MV-4-11 (cell line): ENCODE data around the gene ANXA10.
"Not testable (repeated sequence)": the region's sequence is repeated elsewhere in the genome, so short reads cannot be mapped to it uniquely, and the experiment has no call there.

Experiments
- DNase-seq: peaks from one replicate; lab custom pipeline; 2025; lab: John Stamatoyannopoulos, UW

Gene ANXA10

DNA sequence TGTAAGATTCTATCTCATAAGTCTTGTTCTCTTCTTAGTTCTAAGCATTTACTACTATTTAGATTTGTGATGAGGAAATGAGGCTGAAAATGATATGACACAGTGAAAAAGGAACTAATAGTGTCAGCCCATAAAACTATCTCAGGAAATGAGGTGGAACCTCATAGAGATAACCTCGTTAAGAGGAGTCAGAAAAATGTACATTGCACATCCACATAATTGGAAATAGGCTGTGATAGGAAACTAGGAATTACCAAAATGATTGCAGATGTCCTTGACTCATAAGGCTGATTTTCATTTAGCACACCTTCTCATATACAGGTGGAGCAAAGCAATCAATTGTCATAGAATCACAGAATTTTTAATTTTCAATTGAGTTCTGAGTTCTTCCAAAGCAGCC, 26.8 kb downstream of the ANXA10 start:
- peak; percentile 4 for DNase-seq

DNA sequence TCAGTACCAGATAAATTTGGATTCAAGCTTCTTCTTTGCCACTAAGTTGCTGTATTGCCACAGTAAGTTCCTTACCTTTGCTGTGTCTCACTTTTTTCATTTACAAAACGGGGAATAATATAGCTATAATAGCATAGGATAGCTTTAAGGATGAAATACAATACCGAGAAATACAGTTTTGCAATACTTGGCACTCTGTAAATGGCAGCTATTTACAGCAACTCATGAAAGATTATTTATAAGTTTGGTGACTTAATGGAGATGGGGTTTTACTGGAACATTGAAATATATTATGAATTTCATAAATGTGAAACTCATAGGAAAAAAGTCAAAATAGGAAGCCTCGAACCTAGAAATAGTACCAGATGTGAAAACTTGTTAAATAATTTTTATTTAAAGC, 27.6 kb downstream of the ANXA10 start:
- no peak for DNase-seq

DNA sequence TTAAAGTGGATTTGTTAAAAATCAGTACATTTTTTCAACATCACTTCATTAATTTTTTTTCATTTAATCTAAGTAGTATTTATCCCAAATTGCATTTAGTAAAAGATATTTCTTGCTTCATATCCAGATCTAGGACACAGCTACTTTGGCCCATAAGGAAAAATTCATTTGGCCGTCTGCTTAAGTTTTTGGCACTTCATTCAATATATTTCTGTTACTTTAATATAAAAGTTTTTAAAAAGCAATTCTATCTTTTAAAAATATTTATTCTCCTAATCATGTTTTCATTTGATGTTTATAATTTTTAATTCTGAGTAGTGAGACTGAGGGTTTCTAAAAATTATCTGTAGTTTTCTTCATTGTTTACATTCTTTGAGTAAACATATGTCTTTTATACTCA, 28.5 kb downstream of the ANXA10 start:
- DNase-seq, result no peak

DNA sequence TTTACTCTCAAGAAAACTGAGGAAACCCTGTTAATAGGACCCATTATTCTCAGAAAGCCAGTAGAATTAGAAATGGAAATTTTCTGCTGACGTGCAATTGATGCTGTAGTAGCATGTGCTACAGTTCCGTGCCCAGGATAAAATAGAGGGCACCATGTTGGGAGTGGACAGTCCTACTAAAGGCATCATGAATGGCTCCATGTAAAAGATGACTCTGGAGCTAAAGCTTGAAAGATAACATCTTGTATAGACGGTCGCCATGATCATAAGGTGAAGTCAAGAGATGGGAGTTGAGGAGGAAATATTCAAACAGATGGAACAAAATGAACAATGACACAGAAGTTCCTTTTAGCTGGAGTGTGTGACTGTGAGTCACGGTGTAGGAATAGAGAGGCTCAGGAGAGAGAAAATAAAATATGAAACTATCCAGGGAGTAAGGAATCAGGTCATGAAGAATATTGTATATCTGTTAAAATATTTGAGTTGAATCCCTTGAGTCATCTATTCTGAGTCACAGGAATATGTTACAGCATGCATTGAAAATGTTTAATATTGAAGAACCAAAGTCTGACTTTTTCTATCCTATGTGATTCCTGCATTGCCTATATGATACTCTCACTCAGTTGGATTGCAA, 31.8 kb downstream of the ANXA10 start:
- DNase-seq, result no peak

DNA sequence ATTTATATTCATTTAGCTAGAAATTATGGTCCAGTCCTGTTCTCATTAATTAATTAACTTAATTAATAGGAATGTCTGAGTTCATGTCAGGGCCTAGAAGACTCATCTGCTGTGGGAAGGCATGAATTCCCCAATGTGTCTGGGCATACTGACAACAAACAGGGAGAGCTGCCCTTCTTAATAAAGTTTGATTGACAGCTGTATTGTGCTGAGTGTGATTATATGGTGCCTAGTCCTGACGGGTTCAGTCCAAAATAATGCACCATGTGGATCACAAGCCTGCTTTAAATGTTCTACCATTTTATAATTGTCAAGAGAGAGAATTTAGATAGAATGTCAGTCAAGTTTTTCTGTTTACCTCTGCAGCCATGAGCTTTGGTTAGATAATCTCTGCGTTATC, 34.6 kb downstream of the ANXA10 start:
- DNase-seq, result no peak

DNA sequence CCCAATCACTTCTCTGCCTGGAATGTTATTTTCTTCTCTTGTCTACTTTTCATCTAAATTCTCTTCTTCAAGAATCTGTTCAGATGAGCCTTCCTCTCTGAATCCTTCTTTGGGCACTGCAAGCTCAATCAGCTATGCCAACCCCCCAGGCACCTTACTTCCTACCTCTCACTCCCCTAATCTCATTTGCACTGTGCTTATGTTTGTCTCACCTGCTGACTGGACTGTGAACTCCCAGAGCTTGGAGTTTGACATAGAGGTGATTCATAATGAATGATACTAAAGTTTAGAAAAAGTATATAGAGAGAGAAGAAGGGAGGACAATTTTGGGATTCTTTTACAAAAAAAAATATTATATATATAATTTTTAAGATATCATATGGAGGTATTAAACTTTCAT, 36.3 kb downstream of the ANXA10 start:
- no peak for DNase-seq

DNA sequence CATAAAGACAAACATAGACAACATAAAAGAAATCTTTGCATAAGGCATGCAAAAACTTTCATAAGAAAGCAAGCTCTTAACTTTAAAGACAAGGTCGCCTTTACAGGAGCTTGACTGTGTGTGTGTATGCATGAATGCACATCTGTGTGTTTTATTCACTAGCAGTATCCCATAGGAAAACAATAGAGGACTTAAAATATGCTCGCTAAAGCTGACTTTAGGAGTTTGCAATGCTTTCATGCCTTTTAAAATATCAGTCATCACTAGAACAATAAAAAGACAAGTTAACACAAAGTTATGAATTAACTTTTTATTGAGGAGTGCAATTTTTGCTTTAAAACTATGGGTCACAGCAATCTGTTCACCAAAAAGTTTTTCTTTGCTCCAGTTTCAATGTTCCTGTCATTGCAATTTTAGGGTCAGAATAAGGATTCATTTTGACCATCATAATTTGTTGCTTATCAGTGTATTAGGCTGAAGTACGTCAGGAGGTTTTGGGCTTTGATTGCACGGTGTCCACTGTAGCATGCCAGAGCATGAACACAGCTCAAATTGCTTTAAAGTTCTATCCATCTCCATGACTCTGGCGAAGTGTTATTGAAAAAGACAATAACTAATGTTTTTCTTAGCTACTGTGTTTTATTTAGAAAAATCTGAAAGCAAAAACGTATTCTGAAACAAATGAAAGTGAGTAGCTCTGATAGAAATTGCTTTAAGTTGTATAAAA, 36.9 kb downstream of the ANXA10 start:
- no peak for DNase-seq

DNA sequence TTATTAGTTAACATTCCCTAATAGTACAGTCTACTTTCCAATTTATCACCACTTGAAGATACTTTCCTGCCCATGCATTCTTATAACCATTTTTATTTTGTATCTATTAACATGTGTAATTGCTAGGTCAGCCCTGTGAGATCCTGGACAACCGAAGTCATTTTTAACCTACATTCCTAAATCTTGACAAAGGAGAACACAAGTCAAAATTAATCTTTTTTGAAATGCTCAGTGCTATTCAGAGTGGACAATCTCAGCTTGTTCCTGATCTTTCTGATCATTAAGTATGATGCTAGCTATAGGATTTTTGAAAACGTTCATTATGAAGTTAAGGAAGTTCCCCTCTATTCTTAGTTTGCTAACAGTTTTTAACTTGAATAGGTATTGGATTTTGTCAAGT, 37.5 kb downstream of the ANXA10 start:
- DNase-seq, result no peak

DNA sequence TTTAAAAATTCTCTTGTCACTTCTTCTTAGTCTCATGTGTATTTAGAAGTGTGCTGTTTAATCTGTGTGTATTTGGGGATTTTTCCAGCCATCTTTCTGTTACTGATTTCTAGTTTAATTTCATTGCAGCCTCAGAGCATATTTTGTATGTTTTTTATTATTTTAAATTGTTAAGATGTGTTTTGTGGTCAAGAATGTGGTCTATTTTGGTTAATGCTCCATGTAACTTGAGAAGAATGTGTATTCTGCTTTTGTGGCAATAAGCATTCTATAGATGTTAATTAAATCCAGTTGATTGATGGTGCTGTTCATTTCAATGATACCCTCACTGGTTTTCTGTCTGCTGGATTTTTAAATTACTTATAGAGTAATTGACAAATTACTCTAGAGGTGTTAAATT, 38.9 kb downstream of the ANXA10 start:
- no peak for DNase-seq

DNA sequence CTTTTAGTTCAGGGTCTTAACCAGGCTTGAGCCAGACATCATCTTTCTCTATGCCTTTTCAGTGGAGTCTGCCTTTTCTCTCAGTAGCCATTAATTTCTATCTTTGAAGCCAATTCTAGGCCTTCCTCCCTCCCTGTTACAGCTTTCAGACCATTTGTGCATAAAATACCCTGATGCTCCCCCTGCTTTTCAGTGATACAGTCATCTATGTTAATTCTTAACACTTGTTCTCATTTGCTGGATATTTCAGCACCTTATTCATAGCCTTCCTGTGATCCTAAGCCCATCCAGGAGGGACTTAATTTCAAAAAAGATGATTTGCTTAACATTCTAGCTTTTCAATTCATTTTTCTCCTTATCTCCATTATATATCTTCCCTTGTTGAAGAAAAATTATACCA, 42.3 kb downstream of the ANXA10 start:
- DNase-seq, result no peak

DNA sequence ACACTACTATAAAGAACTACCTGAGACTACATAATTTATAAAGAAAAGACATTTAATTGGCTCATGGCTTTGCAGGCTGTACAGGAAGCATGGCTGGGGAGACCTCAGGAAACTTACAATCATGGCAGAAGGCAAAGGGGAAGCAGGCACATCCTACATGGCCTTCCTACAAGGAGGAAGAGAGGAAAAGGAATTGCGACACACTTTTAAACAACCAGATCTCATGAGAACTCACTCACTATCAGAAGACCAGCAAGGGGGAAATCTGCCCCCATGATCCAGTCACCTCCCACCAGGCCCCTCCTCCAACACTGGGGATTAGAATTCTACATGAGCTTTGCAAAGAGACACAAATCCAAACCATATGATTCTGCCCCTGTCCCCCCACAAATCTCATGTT, 43.5 kb downstream of the ANXA10 start:
- DNase-seq, result not testable (repeated sequence)

DNA sequence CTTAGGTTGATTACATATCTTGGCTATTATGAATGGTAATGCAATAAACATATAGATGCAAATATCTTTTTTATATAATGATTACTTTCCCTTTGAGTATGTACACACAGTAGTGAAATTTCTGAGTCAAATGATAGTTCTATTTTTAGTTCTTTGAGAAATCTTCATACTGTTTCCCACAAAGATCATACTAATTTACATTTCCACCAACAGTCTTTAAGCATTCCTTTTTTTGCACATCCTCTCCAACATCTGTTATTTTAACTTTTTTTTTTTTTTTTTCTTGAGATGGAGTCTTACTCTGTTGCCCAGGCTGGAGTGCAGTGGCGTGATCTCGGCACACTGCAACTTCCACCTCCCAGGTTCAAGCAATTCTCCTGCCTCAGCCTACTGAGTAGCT, 45.4 kb downstream of the ANXA10 start:
- DNase-seq, result not testable (repeated sequence)

DNA sequence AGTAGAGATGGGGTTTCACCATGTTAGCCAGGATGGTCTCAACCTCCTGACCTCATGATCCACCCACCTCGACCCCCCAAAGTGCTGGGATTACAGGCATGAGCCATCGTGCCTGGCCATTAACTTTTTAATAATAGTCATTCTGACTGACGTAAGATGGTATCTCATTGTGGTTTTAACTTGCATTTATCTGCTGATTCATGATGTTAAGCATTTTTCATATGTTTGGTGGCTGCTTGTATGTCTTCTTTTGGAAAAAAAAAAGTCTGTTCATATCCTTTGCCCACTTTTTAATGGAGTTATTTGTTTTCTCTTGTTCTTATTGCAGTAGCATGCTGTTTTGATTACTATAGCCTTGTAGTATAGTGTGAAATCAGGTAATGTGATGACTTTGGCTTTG, 45.8 kb downstream of the ANXA10 start:
- no peak for DNase-seq

DNA sequence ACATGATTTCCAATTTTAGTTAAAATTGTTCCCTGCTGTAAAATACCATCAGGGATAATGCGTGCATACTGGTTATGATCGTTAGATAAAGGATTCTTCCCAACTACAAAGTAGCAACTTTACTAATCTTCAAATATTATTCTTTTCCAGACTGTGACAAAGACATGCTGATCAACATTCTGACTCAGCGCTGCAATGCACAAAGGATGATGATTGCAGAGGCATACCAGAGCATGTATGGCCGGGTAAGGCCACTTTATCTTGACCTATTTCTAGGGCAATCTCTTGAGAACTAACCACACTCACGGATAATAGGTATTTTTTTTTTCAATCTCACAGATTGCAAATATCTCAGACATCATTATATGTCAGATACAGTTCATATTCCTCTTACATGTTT, 47.0 kb downstream of the ANXA10 start:
- DNase-seq, result no peak

DNA sequence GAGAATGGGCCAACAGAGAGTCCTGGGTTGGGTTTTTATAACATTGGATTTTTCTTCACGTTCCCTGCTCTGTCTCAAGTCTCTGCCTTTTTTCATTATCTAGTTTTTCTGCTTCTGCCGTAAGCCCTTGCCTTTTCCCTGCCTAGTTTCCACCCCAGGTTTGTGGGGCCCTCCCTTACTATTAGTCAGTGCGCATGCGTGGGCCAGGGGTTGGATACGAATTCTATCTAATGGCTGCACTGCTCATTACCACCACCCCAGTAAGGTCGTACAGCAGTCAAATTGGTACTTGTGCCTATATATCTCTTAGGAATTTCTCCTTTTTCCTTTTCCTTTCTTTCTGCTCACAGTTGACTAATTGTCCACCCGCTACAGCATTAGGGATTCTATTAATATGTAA, 49.4 kb downstream of the ANXA10 start:
- no peak for DNase-seq

DNA sequence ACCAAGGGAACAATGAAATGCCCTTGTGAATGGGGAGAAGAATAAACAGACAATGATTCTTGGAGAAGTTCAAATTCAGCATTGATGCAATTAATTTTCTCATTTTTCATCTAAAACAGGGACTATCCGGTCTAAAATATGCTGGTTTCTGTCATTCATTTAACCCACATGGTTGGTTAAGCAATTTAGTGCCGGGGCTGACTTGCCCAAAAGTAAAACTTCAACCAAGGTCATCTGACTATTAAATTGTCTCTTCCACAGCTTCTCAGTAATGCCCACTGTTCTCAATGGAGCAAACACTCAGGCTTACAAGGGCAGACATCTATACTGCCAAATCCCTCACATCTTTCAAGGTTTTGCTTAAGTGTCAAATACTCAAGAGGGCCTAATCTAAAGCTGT, 51.3 kb downstream of the ANXA10 start:
- DNase-seq, result no peak

DNA sequence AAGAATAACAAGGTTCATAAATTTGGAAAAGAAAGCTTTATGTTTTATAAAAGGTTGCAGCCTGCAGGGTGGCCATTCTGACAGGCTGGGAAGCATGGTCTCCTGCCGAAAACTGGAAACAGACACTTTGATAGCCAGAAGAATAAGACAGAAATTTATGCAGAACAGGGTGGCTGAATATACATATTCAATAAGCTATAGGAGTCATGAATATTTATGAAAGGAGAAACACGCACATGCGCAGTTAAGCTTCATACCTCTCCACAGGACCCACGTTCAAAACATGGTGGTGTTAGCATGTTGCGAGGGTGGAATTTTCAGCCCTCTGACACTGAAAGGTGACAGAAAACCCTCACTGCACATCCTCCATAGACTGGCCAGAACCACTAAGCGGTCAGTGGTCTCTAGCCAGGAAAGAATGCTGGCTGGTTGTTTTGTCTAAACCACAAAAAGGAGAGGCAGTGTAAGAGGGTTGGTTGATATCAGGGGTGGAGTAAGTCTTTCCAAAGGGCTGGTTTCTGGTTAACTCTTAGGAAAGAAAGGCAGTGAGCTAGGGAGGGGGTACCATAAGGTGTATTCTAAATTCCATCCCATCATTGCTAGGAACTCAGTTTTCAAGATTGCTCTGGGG, 58.2 kb downstream of the ANXA10 start:
- DNase-seq, result no peak

DNA sequence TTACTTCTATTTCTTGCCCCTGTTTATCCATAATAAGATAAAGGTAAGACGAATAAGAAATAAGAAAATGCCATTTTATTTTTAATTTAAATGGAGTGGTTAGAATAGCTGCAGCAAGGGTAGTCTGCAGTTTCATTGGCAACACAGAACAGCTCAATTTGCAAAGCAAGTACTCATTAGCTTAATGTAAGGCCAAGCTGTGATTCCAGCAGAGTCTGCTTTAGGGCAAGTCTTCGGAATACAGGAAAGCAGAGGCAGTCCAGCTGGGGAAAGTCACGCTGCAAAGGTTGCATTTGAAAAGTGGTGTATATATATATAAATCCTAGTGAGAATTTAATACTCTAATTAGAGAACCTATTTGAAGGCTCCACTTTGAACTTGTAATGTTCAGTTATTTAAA, 59.0 kb downstream of the ANXA10 start:
- no peak for DNase-seq

DNA sequence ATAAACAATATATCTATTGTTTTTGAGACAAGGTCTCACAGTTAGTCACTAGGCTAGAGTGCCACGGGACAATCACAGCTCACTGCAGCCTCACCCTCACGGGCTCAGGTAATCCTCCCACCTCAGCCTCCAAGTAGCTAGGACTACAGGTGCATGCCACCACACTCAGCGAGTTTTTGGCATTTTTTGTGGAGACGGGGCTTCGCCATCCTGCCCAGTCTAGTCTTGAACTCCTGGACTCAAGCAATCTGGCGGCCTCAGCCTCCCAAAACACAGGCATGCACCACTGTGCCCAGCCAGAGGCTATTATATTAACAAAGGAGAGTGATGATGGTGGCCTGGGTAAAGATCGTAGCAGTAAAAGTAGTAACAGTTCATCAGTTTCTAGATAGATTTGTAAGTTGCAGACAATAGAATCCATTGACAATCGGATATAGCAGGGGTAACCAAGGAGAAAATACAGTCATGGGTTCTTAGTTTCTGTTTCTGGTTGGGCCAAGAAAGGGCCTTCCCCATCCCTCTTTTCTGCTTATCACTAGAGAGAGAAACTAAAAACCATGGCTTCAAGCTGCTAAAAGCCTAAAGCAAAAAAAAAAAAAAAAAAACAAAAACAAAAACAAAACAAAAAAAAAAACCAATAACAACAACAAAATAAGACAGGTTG, 60.6 kb downstream of the ANXA10 start:
- no peak for DNase-seq

DNA sequence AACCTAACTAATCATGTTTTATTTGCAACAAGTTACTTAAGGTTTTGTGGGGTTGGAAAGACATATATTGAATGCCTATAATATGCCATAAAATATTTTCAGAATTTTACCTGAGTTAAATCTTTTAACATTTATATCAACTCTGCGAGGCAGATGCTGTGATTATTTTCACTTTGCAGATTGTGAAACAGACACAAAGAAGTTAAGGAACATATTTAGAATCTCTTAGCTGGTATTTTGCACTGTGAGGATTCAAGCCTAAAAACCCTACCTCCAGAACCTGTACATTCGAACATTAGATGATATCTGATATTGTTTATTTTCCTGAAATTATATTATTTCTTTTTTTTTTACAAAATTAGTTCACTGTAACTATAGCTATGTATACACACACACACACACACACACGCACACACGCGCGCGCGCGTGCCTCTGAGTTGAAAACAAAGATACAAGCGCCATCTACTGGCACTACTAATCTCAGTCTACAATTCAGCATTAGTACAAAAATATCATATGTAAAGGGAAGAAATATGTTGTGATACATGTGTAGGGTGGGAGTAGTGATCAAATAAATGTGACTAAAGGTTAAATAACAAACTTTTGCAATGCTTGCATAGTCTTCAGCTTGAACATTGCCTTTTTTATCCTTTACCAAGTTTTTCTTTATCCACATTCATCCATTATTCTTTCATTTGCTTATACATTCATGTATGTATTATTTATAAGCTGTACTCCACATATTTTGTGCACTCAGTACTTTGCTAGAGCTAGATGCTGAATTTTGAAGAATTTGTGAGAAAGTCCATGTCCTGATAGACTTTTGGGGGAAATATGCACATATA, 61.5 kb downstream of the ANXA10 start:
- DNase-seq, result peak; percentile 69

DNA sequence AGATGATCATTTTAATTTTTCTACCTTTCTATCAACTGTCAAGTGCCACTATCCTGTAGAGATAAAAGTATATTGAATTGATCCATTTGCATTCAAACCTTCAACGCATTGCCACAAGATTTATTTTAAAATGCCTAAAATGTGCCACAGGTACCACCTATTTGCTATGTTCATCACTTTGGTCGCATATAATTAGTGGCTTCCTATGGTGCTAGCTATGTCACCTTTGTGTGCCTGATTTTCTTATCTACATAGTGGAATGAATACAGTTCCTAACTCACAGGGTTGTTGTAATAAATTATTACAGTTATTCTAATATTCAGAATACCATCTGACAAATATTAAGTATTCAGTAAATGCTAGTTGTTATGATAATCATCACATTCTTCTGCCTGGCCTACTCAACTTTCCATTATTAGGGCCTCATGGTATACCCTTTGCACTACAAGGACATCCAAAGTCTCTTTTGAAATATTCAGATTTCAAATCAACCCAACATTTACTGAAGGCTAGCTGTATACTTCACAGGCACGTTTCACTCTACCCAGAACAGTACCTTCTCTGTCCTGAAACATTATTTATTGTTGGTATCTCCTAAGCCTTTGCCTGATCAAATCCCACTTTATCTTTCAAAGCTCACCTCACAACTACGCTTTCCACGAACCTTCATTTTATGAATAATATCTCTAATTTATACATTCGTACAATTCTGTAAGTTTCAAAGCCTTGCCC, 62.4 kb downstream of the ANXA10 start:
- DNase-seq, result no peak
